NT2/D1 (cell line): ENCODE measurements around the gene AGPAT3.

Experiments
- SUZ12 ChIP-seq: IDR thresholded peaks from 2 replicates; pipeline ENCODE4 v1.6.1; 2011; ENCODE audit not compliant: insufficient read length, insufficient read depth; ENCODE audit errors: extremely low read depth
- YY1 ChIP-seq: IDR thresholded peaks from 2 replicates; pipeline ENCODE4 v1.6.1; 2011; ENCODE audit not compliant: insufficient read length, insufficient read depth
- ZNF274 ChIP-seq: IDR thresholded peaks from 2 replicates; pipeline ENCODE4 v1.6.1; 2011; ENCODE audit warnings: mild to moderate bottlenecking, low read depth, low read length

GRCh38 chr21:44020551-44020950, 155.5 kb downstream of the AGPAT3 start:
- TF ChIP-seq ZNF274 (no peak), YY1 (no peak), SUZ12 (no peak)
